A673 (cell line): ENCODE results near the gene TOPORS. TPM values are rescaled to one million over a fixed set of nuclear protein-coding genes. Genes with fewer than 3 reads are reported as not detected.

Experiments
- BruUV-seq: library from RNA; stranded (reverse); fragments of 400-500 nt; replicated peaks from 2 replicates; lab custom pipeline; 2021; lab: Mats Ljungman, UMichigan
- CTCF ChIA-PET: fragments of 300-600 bp; sonication (Branson Sonifier 250); formaldehyde crosslinking; loops from one replicate; lab custom pipeline; 2022; ENCODE audit warnings: antibody characterized with exemption; lab: Charles Lee
- POLR2A ChIA-PET: fragments of 300-600 bp; sonication (Branson Sonifier 250); formaldehyde crosslinking; loops from one replicate; lab custom pipeline; 2022; ENCODE audit warnings: antibody characterized with exemption; ENCODE audit not compliant: low non-redundant PET; lab: Charles Lee
- DNase-seq: peaks from one replicate; pipeline ENCODE4 v3.0.0-alpha.2; 2015; ENCODE audit warnings: low spot score
- H3K27ac ChIP-seq: fragments of 200-600 bp; sonication (generic); 2 replicates; pipeline ENCODE4 v1.5.1; 2016; ENCODE audit warnings: mixed run types, low read depth, mild to moderate bottlenecking, mixed read lengths, antibody characterized with exemption, low read length; ENCODE audit not compliant: poor library complexity, severe bottlenecking
- H3K27me3 ChIP-seq: fragments of 200-600 bp; sonication (generic); replicated peaks from 2 replicates; pipeline ENCODE4 v1.6.1; 2017; ENCODE audit warnings: mixed run types, low read depth, mild to moderate bottlenecking, mixed read lengths, antibody characterized with exemption, low read length; ENCODE audit not compliant: insufficient read depth, poor library complexity
- H3K36me3 ChIP-seq: fragments of 200-600 bp; sonication (generic); 2 replicates; pipeline ENCODE4 v1.6.1; 2016; ENCODE audit warnings: mixed run types, mild to moderate bottlenecking, mixed read lengths, antibody characterized with exemption, low read length; ENCODE audit not compliant: insufficient read depth, poor library complexity, severe bottlenecking
- H3K4me1 ChIP-seq: fragments of 200-600 bp; sonication (generic); 2 replicates; pipeline ENCODE4 v1.6.1; 2017; ENCODE audit warnings: mixed run types, mild to moderate bottlenecking, mixed read lengths, antibody characterized with exemption, low read length; ENCODE audit not compliant: insufficient read depth, poor library complexity, severe bottlenecking
- H3K4me3 ChIP-seq: fragments of 200-600 bp; sonication (generic); 2 replicates; pipeline ENCODE4 v1.5.1; 2016; ENCODE audit warnings: low read depth, mixed run types, mild to moderate bottlenecking, mixed read lengths, low read length; ENCODE audit not compliant: poor library complexity, severe bottlenecking
- H3K9me3 ChIP-seq: fragments of 200-600 bp; sonication (generic); 2 replicates; pipeline ENCODE4 v1.6.1; 2016; ENCODE audit warnings: mixed run types, low read depth, mild to moderate bottlenecking, mixed read lengths, antibody characterized with exemption, low read length; ENCODE audit not compliant: poor library complexity, severe bottlenecking
- EZH2 ChIP-seq: fragments of 200-600 bp; sonication (generic); IDR thresholded peaks from 2 replicates; pipeline ENCODE4 v1.6.1; 2017; ENCODE audit warnings: borderline replicate concordance, low read depth, mild to moderate bottlenecking, mixed read lengths, antibody characterized with exemption, low read length; ENCODE audit not compliant: poor library complexity, severe bottlenecking
- intact Hi-C: fragments of 100-400 bp; cut with micrococcal nuclease; formaldehyde crosslinking; loops from one replicate; pipeline ENCODE4 v1.10.0; 2022; ENCODE audit not compliant: unreplicated experiment
- total RNA-seq: library from RNA; stranded (reverse); gene quantifications from 2 replicates; pipeline ENCODE4 v1.2.3, GENCODE V29; 2021
- TF ChIP-seq, protein P1 (sequence below): fragments of 300-800, 200-600 bp; sonication (generic); conservative IDR thresholded peaks from 2 replicates; pipeline ENCODE4 v1.5.1; 2017; ENCODE audit warnings: low read depth, mild to moderate bottlenecking, antibody characterized with exemption, low read length, moderate library complexity, mixed read lengths

TOPORS gene
- total RNA-seq, 1 experiment from 2014 or later = 25.3 TPM

DNA sequence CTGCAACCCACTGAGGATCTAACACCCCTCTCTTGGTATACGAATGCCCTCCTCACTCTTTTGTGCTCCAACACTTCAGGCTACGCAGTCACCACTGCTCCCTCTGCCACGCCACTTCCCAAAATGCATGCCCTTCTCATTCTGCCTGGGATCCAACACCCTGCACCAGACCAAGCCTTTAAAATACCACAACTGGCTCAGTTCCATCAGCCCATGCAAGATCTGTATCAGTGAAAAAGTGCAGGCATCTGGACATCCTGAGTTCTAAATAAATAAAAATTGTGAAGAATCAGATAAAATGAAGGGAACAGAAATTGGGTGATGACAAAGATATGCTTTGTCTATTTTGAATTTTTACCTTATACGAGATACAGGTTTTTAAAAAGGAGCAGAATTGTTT is 17.9 kb upstream of the TOPORS start:
- Histone ChIP-seq H3K4me1 (peaks cover 15% of the 10 kb centered on the region), H3K4me3 (no peak overlapping the region), H3K9me3 (no peaks in the 10 kb centered on the region), H3K27me3 (no peaks in the 10 kb centered on the region), H3K36me3 (peaks cover 9% of the 10 kb centered on the region), H3K27ac (no peak overlapping the region)
- ChIA-PET CTCF (no interaction called here), POLR2A (no interaction called here)
- intact Hi-C loops = loop anchor here (10.0 kb wide), 1 partner anchor 45 kb away; the partner anchor contains the start of gene RIGI
- no peak for DNase-seq
- BruUV-seq = no TSS peak
- TF ChIP-seq EZH2 = no peak
- TF ChIP-seq, protein P1, sequence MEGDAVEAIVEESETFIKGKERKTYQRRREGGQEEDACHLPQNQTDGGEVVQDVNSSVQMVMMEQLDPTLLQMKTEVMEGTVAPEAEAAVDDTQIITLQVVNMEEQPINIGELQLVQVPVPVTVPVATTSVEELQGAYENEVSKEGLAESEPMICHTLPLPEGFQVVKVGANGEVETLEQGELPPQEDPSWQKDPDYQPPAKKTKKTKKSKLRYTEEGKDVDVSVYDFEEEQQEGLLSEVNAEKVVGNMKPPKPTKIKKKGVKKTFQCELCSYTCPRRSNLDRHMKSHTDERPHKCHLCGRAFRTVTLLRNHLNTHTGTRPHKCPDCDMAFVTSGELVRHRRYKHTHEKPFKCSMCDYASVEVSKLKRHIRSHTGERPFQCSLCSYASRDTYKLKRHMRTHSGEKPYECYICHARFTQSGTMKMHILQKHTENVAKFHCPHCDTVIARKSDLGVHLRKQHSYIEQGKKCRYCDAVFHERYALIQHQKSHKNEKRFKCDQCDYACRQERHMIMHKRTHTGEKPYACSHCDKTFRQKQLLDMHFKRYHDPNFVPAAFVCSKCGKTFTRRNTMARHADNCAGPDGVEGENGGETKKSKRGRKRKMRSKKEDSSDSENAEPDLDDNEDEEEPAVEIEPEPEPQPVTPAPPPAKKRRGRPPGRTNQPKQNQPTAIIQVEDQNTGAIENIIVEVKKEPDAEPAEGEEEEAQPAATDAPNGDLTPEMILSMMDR = no peak

GRCh38 chr9:32566770-32567169 is 14.4 kb upstream of the TOPORS start:
- CTCF ChIA-PET = no interaction called here

GRCh38 chr9:32565967-32566366 is 13.6 kb upstream of the TOPORS start:
- Histone ChIP-seq H3K4me3 (no peak overlapping the region), H3K36me3 (peaks cover 9% of the 10 kb centered on the region), H3K4me1 (peaks cover under 1% of the 10 kb centered on the region), H3K9me3 (no peaks in the 10 kb centered on the region), H3K27ac (no peak overlapping the region), H3K27me3 (no peaks in the 10 kb centered on the region)
- ChIA-PET POLR2A (no interaction called here), CTCF (no interaction called here)
- no peak for DNase-seq
- TF ChIP-seq EZH2 = no peak
- TF ChIP-seq, protein P1 = no peak
- no TSS peak for BruUV-seq
- intact Hi-C loops = loop anchor here (10.0 kb wide), 1 partner anchor 61 kb away; no protein-coding TSS in a partner anchor

More at GRCh38 chr9:32566770-32567169, 14.4 kb upstream of the TOPORS start:
- Histone ChIP-seq H3K36me3 (peaks cover 9% of the 10 kb centered on the region), H3K9me3 (no peaks in the 10 kb centered on the region), H3K27me3 (no peaks in the 10 kb centered on the region), H3K4me1 (peaks cover 9% of the 10 kb centered on the region), H3K27ac (no peak overlapping the region), H3K4me3 (no peak overlapping the region)
- BruUV-seq = no TSS peak
- DNase-seq = no peak
- POLR2A ChIA-PET = no interaction called here
- intact Hi-C loops = loop anchor here (10.0 kb wide), 1 partner anchor 62 kb away; no protein-coding TSS in a partner anchor
- no peak for TF ChIP-seq EZH2
- TF ChIP-seq, protein P1 = no peak
